Urinary bladder (tissue), 4 donors: ENCODE data around the gene NUDT15. TPM values are rescaled to one million over a fixed set of nuclear protein-coding genes. Genes with fewer than 3 reads are reported as not detected.
"Not testable (repeated sequence)": the region's sequence is repeated elsewhere in the genome, so short reads cannot be mapped to it uniquely, and the experiment has no call there.

Experiments
- DNase-seq: peaks from one replicate; pipeline ENCODE4 v3.0.0-alpha.2; 2015; ENCODE audit errors: extremely low spot score
- H3K27ac ChIP-seq: one replicate; pipeline ENCODE4 v1.5.1; 2013; ENCODE audit warnings: low read depth, mild to moderate bottlenecking, moderate library complexity
- H3K36me3 ChIP-seq: one replicate; pipeline ENCODE4 v1.6.1; 2013; ENCODE audit warnings: mild to moderate bottlenecking, moderate library complexity; ENCODE audit not compliant: insufficient read depth
- H3K4me1 ChIP-seq: one replicate; pipeline ENCODE4 v1.6.1; 2013; ENCODE audit warnings: mild to moderate bottlenecking, moderate library complexity; ENCODE audit not compliant: insufficient read depth
- H3K4me3 ChIP-seq: one replicate; pipeline ENCODE4 v1.5.1; 2013; ENCODE audit warnings: low read depth, low read length
- WGBS: extraction: QIAGEN DNeasy Blood & Tissue Kit; methylation state at CpG from one replicate; pipeline ENCODE4 v1.1.7; 2013; 5-methylcytosine and 5-hydroxymethylcytosine counted together
- polyA plus RNA-seq: library from polyadenylated mRNA; stranded (reverse); fragments of 200-250 nt; gene quantifications from one replicate; pipeline ENCODE4 v1.2.3, GENCODE V29; 2013
- total RNA-seq: library from RNA; depleted of rRNA; stranded (reverse); fragments of >200 nt; gene quantifications from one replicate; pipeline ENCODE4 v1.2.3, GENCODE V29; 2014
- donor health status: healthy with polysubstance abuse.
- donor health status: healthy.

Gene NUDT15
- total RNA-seq (15.3 TPM), polyA plus RNA-seq (9.9 TPM)

- peak; percentile 92 for DNase-seq
- peak within 1 kb of the TSS; percentile 56 for H3K4me3 ChIP-seq
- no peaks in the 10 kb centered on the region for H3K36me3 ChIP-seq
- H3K4me1 ChIP-seq, result no peaks in the 10 kb centered on the region
- under 1% methylated on average over 82 of the region's 82 CpGs for WGBS
- peak within 1 kb of the TSS; percentile 97 for H3K27ac ChIP-seq
These were observed at the start of gene NUDT15 for GRCh38 chr13:48037346-48038173. NUDT15 (plus strand) TSS chr13:48037726; CDS start chr13:48037747, 21 bp downstream.

- Histone ChIP-seq H3K27ac (no peak overlapping the region), H3K4me1 (no peaks in the 10 kb centered on the region), H3K4me3 (no peak overlapping the region), H3K36me3 (no peaks in the 10 kb centered on the region)
- DNase-seq, result no peak
- 46% methylated on average over 1 of the region's 1 CpG for WGBS
These were observed 47.1 kb upstream of the NUDT15 start for GRCh38 chr13:47990427-47990826.

- 96% methylated on average over 2 of the region's 2 CpGs for WGBS
These were observed 46.5 kb upstream of the NUDT15 start for GRCh38 chr13:47990920-47991466.

GRCh38 chr13:47991859-47992258, 45.7 kb upstream of the NUDT15 start:
- WGBS, result 94% methylated on average over 4 of the region's 4 CpGs

More at GRCh38 chr13:47990920-47991466, 46.5 kb upstream of the NUDT15 start:
- DNase-seq, result no peak
- Histone ChIP-seq H3K27ac (no peak overlapping the region), H3K36me3 (no peaks in the 10 kb centered on the region), H3K4me1 (no peaks in the 10 kb centered on the region), H3K4me3 (no peak overlapping the region)

GRCh38 chr13:47997384-47997783, 40.1 kb upstream of the NUDT15 start:
- no peak for DNase-seq
- WGBS, result 90% methylated on average over 2 of the region's 2 CpGs
- no peak overlapping the region for H3K4me3 ChIP-seq

More at GRCh38 chr13:47991859-47992258, 45.7 kb upstream of the NUDT15 start:
- Histone ChIP-seq H3K27ac (no peak overlapping the region), H3K4me1 (no peaks in the 10 kb centered on the region), H3K36me3 (no peaks in the 10 kb centered on the region), H3K4me3 (no peak overlapping the region)
- DNase-seq, result no peak

GRCh38 chr13:47999973-48000372, 37.6 kb upstream of the NUDT15 start:
- WGBS, result 50% methylated on average over 5 of the region's 5 CpGs
- H3K27ac ChIP-seq, result no peak overlapping the region
- no peak for DNase-seq

More at GRCh38 chr13:47997384-47997783, 40.1 kb upstream of the NUDT15 start:
- no peak overlapping the region for H3K27ac ChIP-seq
- H3K36me3 ChIP-seq, result no peaks in the 10 kb centered on the region
- H3K4me1 ChIP-seq, result no peaks in the 10 kb centered on the region

GRCh38 chr13:48000559-48001113, 36.9 kb upstream of the NUDT15 start:
- DNase-seq, result no peak
- Histone ChIP-seq H3K4me3 (peak overlapping the region; percentile 87), H3K4me1 (no peaks in the 10 kb centered on the region), H3K27ac (peak overlapping the region; percentile 56), H3K36me3 (no peaks in the 10 kb centered on the region)
- under 1% methylated on average over 25 of the region's 25 CpGs for WGBS

More at GRCh38 chr13:47999973-48000372, 37.6 kb upstream of the NUDT15 start:
- no peaks in the 10 kb centered on the region for H3K4me1 ChIP-seq
- peak overlapping the region; percentile 87 for H3K4me3 ChIP-seq
- no peaks in the 10 kb centered on the region for H3K36me3 ChIP-seq

GRCh38 chr13:48001114-48001881, 36.2 kb upstream of the NUDT15 start, which contains the start of gene SUCLA2:
SUCLA2 (minus strand) TSS chr13:48001273; CDS start chr13:48001269, 4 bp downstream.
- H3K4me3 ChIP-seq, result peak within 1 kb of the TSS; percentile 87
- DNase-seq, result peak; percentile 68
- H3K4me1 ChIP-seq, result no peaks in the 10 kb centered on the region
- 4% methylated on average over 52 of the region's 52 CpGs for WGBS
- no peaks in the 10 kb centered on the region for H3K36me3 ChIP-seq
- peak within 1 kb of the TSS; percentile 56 for H3K27ac ChIP-seq

GRCh38 chr13:48001999-48002398, 35.5 kb upstream of the NUDT15 start:
- H3K4me1 ChIP-seq, H3K4me3 ChIP-seq, H3K36me3 ChIP-seq, DNase-seq, H3K27ac ChIP-seq: not testable (repeated sequence)
- WGBS, result 43% methylated on average over 5 of the region's 5 CpGs

- no peak overlapping the region for H3K4me3 ChIP-seq
- H3K36me3 ChIP-seq, result no peaks in the 10 kb centered on the region
- no peak overlapping the region for H3K27ac ChIP-seq
- 83% methylated on average over 2 of the region's 2 CpGs for WGBS
- no peaks in the 10 kb centered on the region for H3K4me1 ChIP-seq
- DNase-seq, result no peak
These were observed 33.3 kb upstream of the NUDT15 start for GRCh38 chr13:48004201-48004600.

GRCh38 chr13:48006396-48006795, 31.1 kb upstream of the NUDT15 start:
- Histone ChIP-seq H3K4me3 (no peak overlapping the region), H3K27ac (no peak overlapping the region), H3K36me3 (no peaks in the 10 kb centered on the region), H3K4me1 (no peaks in the 10 kb centered on the region)
- DNase-seq, result no peak
- WGBS, result 61% methylated on average over 1 of the region's 1 CpG

- Histone ChIP-seq H3K36me3 (no peaks in the 10 kb centered on the region), H3K4me3 (no peak overlapping the region), H3K4me1 (no peaks in the 10 kb centered on the region), H3K27ac (no peak overlapping the region)
- 64% methylated on average over 1 of the region's 1 CpG for WGBS
- no peak for DNase-seq
These were observed 28.2 kb upstream of the NUDT15 start for GRCh38 chr13:48009284-48009683.

- 64% methylated on average over 4 of the region's 4 CpGs for WGBS
- no peak for DNase-seq
- H3K36me3 ChIP-seq, result no peaks in the 10 kb centered on the region
- H3K27ac ChIP-seq, result no peak overlapping the region
- no peak overlapping the region for H3K4me3 ChIP-seq
- no peaks in the 10 kb centered on the region for H3K4me1 ChIP-seq
These were observed 26.8 kb upstream of the NUDT15 start for GRCh38 chr13:48010698-48011097.
